Left forelimb (tissue), 1 donor: Measurements from ENCODE around the gene PCDHGA6.
"Not testable (repeated sequence)": the region's sequence is repeated elsewhere in the genome, so short reads cannot be mapped to it uniquely, and the experiment has no call there.

Source experiments
- DNase-seq: peaks from one replicate; pipeline ENCODE4 v3.0.0-alpha.2; 2018; ENCODE audit warnings: low spot score

PCDHGA6 gene

DNA sequence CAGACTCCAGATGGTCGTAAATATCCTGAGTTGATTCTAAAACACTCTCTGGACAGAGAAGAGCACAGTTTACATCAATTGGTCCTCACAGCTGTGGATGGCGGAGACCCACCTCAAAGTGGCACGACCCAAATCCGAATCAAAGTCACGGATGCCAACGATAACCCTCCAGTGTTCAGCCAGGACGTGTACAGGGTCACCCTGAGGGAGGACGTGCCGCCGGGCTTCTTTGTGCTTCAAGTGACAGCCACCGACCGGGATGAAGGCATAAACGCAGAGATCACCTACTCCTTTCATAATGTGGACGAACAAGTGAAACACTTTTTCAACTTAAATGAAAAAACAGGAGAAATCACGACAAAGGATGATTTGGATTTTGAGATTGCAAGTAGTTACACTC is 13.0 kb upstream of the PCDHGA6 start:
- DNase-seq: no peak

DNA sequence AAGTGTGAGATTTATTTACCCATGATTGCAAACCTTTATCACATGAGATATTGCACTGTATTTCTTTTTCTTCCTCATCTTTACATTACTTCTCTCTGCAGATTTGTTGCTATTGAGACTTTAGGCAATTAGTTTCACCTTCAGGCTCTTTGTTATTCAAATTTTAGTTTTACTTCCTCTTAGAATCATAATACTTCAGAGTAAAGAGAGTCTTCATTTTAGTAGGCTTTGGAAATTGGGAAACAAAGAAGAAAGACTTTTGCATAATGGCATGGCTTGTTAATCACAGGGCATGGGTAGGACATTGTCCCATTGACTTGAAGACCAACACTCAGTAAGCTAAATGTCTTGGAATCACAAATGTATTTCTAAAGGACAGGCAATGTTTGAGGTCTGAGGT is 11.0 kb upstream of the PCDHGA6 start:
- DNase-seq: no peak

DNA sequence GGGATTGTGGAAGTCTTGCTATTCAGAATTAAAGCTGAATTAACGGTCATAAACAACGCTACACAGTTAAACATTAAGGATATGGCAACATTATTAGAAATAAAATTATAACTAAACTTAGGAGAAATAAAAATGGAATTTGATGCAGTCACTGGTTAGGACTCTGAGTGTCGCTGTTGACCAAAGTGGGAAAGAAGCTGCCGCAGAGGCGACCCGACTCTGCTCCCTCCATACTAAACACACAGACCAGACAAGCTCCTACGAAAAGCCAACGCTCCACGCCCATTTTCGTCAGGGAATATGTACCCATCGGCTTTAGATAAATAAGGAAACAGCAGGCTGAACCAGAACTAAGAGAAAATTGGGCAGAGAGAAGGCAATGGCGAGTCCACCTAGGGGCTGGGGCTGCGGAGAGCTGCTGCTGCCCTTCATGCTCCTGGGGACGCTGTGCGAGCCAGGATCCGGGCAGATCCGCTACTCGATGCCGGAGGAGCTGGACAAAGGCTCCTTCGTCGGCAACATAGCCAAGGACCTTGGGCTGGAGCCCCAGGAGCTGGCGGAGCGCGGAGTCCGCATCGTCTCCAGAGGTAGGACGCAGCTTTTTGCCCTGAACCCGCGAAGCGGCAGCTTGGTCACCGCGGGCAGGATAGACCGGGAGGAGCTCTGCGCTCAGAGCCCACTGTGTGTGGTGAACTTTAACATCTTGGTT is 9.6 kb upstream of the PCDHGA6 start, which contains the start of gene PCDHGA5:
TSS of gene PCDHGA5 (plus strand) at position 211 of the 709 bp plus-strand sequence. CDS start at position 380, 169 bp downstream.
- DNase-seq: no peak

DNA sequence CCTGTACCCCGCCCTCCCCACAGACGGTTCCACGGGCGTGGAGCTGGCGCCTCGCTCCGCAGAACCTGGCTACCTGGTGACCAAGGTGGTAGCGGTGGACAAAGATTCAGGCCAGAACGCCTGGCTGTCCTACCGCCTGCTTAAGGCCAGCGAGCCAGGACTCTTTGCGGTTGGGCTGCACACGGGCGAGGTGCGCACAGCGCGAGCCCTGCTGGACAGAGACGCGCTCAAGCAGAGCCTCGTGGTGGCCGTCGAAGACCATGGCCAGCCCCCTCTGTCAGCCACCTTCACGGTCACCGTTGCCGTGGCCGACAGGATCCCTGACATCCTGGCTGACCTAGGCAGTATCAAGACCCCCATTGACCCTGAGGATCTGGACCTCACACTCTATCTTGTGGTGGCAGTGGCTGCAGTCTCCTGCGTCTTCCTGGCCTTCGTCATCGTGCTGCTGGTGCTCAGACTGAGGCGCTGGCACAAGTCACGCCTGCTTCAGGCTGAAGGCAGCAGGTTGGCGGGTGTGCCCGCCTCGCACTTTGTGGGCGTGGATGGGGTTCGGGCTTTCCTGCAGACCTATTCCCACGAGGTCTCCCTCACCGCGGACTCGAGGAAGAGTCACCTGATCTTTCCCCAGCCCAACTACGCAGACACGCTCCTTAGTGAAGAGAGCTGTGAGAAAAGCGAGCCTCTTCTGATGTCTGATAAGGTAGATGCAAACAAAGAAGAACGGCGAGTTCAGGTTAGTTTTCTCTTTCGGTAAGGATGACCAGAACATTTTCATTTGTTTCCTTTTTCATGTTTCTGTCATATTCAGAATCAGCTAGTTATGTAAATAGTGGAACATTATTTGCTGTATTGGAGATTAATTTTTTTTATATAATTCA is 7.4 kb upstream of the PCDHGA6 start:
- DNase-seq: no peak

DNA sequence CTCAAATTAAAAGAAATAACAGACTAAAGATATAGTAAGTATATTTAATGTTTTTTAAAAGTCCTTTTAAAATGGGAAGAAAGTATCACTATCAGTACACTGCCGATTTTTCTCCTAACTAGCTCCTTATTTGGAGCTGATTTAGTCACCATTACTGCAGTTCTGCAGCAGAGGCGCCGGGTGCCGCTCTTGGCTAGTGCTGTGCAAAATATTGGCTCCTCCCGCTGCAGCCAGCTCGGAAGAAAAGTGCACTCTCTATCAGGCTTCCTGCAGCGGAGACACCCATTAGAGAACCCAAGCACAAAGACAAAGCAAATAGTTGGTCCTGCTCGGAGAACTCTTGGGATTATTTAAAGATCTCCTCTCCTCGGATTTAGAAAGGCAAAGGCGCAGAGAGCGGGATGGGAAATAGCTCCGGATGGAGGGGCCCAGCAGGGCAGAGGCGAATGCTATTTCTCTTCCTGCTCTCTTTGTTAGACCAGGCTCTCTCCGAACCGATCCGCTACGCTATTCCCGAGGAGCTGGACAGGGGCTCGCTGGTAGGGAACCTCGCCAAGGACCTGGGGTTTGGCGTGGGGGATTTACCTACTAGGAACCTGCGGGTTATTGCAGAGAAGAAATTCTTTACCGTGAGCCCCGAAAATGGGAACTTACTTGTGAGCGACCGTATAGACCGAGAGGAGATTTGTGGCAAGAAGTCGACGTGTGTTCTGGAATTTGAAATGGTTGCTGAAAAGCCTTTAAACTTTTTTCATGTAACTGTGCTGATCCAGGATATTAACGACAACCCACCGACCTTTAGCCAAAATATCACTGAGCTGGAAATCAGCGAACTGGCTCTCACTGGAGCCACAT is 3.5 kb upstream of the PCDHGA6 start, which contains the start of gene PCDHGB3:
TSS of gene PCDHGB3 (plus strand) at position 249 of the 855 bp plus-strand sequence. CDS start at position 402, 153 bp downstream.
- DNase-seq: no peak

DNA sequence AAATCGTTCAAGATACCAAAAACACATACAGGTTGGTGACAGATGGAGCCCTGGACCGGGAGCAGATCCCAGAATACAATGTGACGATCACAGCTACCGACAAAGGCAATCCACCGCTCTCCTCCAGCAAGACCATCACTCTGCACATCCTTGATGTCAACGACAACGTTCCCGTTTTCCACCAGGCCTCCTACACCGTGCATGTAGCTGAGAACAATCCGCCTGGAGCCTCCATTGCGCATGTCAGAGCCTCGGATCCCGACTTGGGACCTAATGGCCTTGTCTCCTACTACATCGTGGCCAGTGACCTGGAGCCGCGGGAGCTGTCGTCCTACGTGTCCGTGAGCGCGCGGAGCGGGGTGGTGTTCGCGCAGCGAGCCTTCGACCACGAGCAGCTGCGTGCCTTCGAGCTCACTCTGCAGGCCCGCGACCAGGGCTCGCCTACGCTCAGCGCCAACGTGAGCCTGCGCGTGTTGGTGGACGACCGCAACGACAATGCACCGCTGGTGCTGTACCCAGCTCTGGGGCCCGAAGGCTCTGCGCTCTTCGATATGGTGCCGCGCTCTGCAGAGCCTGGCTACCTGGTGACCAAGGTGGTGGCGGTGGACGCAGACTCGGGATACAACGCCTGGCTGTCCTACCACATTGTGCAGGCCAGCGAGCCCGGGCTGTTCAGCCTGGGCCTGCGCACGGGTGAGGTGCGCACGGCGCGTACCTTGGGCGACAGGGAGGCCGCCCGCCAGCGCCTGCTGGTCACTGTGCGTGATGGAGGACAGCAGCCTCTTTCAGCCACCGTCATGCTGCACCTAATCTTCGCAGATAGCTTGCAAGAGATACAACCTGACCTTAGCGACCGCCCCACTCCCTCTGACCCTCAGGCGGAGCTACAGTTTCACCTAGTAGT is 1.9 kb upstream of the PCDHGA6 start:
- DNase-seq: no peak

DNA sequence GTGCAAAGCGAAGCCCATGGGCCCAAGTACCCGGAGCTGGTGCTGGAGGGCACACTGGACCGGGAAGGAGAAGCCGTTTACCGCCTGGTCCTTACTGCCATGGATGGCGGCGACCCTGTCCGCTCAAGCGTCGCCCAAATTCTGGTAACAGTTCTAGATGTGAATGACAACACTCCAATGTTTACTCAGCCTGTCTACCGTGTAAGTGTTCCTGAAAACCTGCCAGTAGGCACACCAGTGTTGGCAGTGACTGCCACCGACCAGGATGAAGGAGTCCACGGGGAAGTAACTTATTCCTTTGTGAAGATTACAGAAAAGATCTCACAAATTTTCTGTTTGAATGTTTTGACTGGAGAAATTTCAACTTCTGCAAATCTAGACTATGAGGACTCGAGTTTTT is 936 bp downstream of the PCDHGA6 start:
- no peak for DNase-seq

DNA sequence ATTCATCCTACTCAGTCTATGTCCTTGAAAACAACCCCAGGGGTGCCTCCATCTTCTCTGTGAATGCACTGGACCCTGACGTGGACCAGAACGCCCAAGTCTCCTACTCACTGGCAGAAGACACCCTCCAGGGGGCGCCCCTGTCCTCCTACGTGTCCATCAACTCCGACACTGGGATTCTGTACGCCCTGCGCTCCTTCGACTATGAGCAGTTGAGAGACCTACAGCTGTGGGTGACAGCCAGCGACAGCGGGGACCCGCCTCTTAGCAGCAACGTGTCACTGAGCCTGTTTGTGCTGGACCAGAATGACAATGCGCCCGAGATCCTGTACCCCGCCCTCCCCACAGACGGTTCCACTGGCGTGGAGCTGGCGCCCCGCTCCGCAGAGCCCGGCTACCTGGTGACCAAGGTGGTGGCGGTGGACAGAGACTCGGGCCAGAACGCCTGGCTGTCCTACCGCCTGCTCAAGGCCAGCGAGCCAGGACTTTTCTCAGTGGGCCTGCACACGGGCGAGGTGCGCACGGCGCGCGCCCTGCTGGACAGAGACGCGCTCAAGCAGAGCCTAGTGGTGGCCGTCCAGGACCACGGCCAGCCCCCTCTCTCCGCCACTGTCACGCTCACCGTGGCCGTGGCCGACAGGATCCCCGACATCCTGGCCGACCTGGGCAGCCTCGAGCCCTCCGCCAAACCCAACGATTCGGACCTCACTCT is 1.9 kb downstream of the PCDHGA6 start:
- not testable (repeated sequence) for DNase-seq

DNA sequence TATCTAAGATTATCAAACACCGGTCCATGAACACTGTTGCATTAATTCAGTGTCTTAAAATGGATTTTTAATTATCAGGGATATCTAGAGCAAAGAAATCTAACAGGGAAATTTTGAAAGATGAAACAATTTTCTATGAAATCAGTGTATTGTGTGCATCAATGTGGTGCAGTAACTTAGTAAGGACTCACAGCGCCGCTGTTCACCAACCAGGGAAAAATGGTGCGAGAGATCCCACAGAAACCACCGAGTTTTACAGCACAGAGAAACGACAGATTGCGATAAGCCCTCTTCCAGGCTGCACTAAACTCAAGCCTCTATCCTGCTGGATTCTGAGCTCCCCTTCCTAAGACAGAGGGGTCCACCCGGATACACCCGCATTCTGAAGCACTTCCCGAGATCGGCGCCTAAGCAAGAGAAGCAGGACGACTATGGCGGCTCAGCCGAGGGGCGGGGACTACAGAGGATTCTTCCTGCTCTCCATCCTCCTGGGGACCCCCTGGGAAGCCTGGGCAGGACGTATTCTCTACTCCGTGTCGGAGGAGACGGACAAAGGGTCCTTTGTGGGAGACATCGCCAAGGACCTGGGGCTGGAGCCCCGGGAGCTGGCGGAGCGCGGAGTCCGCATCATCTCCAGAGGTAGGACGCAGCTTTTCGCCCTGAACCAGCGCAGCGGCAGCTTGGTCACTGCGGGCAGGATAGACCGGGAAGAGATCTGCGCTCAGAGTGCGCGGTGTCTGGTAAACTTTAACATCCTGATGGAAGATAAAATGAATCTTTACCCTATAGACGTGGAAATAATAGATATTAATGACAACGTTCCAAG is 9.0 kb downstream of the PCDHGA6 start, which contains the start of gene PCDHGA7:
TSS of gene PCDHGA7 (plus strand) at position 274 of the 826 bp plus-strand sequence. CDS start at position 432, 158 bp downstream.
- no peak for DNase-seq

DNA sequence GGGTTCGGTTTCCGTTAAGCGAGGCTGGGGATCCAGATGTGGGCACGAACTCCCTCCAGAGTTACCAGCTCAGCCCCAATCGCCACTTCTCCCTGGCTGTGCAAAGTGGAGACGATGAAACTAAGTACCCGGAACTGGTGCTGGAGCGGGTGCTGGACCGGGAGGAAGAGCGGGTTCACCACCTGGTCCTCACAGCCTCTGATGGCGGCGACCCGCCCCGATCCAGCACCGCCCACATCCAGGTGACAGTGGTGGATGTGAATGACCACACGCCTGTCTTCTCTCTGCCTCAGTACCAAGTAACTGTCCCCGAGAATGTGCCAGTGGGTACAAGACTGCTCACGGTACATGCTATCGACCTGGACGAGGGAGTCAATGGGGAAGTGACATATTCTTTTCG is 9.7 kb downstream of the PCDHGA6 start:
- no peak for DNase-seq

DNA sequence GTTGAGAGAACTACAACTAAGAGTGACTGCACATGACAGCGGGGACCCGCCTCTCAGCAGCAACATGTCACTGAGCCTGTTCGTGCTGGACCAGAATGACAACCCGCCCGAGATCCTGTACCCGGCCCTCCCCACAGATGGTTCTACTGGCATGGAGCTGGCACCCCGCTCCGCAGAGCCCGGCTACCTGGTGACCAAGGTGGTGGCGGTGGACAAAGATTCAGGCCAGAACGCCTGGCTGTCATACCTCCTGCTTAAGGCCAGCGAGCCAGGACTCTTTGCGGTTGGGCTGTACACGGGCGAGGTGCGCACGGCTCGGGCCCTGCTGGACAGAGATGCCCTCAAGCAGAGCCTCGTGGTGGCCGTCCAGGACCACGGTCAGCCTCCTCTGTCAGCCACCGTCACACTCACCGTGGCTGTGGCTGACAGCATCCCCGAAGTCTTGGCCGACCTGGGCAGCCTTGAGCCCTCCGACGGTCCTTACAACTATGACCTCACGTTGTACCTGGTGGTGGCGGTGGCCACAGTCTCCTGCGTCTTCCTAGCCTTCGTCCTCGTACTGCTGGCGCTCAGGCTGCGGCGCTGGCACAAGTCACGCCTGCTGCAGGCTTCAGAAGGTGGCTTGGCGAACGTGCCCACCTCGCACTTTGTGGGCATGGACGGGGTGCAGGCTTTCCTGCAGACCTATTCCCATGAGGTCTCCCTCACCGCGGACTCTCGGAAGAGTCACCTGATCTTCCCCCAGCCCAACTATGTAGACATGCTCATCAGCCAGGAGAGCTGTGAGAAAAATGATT is 11.0 kb downstream of the PCDHGA6 start:
- no peak for DNase-seq

DNA sequence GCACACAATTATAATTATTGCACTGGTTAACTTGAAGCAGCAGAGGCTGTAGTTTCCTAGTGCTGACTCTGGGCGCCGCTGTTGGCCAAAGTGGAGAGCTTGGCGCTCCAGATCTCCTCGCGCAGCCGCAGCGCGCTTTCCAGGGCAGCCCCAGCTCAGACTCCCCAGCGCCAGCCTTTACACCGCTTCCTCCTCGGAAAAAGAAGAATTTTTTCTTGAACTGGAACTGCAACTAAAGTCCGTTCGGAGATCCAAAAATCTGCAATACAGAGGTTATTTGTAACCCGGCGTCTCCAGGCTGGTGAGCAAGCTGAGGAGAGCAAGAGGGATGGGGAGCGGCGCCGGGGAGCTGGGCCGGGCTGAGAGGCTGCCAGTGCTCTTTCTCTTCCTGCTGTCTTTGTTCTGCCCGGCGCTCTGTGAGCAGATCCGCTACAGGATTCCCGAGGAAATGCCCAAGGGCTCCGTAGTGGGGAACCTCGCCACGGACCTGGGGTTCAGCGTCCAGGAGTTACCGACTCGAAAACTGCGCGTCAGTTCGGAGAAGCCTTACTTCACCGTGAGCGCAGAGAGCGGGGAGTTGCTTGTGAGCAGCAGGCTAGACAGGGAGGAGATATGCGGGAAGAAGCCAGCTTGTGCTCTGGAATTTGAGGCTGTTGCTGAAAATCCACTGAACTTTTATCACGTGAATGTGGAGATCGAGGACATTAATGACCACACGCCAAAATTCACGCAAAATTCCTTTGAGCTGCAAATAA is 14.0 kb downstream of the PCDHGA6 start, which contains the start of gene PCDHGB4:
TSS of gene PCDHGB4 (plus strand) at position 142 of the 755 bp plus-strand sequence. CDS start at position 329, 187 bp downstream.
- not testable (repeated sequence) for DNase-seq

DNA sequence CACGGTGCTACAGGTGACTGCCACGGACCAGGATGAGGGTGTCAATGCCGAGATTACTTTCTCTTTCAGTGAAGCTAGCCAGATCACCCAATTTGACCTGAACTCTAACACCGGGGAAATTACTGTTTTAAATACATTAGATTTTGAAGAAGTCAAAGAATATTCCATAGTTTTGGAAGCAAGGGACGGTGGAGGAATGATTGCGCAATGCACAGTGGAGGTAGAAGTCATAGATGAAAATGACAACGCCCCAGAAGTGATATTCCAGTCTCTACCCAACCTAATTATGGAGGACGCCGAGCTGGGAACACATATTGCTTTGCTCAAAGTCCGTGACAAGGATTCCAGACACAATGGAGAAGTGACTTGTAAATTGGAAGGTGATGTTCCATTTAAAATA is 15.0 kb downstream of the PCDHGA6 start:
- DNase-seq: no peak

DNA sequence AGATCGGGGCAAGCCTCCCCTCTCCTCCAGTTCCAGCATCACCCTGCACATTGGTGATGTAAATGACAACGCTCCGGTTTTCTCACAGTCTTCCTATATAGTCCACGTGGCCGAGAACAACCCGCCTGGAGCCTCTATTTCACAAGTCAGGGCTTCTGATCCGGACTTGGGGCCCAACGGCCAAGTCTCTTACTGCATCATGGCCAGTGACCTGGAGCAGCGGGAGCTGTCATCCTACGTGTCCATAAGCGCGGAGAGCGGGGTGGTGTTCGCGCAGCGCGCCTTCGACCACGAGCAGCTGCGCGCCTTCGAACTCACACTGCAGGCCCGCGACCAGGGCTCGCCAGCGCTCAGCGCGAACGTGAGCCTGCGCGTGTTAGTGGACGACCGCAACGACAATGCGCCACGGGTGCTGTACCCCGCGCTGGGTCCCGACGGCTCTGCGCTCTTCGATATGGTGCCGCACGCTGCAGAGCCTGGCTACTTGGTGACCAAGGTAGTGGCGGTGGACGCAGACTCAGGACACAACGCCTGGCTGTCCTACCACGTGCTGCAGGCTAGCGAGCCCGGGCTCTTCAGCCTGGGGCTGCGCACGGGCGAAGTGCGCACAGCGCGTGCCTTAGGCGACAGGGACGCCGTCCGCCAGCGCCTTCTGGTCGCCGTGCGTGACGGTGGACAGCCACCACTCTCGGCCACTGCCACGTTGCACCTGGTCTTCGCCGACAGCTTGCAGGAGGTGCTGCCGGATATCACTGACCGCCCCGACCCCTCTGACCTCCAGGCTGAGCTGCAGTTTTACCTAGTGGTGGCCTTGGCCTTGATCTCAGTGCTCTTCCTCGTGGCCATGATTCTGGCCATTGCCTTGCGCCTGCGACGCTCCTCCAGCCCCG is 15.7 kb downstream of the PCDHGA6 start:
- no peak for DNase-seq

DNA sequence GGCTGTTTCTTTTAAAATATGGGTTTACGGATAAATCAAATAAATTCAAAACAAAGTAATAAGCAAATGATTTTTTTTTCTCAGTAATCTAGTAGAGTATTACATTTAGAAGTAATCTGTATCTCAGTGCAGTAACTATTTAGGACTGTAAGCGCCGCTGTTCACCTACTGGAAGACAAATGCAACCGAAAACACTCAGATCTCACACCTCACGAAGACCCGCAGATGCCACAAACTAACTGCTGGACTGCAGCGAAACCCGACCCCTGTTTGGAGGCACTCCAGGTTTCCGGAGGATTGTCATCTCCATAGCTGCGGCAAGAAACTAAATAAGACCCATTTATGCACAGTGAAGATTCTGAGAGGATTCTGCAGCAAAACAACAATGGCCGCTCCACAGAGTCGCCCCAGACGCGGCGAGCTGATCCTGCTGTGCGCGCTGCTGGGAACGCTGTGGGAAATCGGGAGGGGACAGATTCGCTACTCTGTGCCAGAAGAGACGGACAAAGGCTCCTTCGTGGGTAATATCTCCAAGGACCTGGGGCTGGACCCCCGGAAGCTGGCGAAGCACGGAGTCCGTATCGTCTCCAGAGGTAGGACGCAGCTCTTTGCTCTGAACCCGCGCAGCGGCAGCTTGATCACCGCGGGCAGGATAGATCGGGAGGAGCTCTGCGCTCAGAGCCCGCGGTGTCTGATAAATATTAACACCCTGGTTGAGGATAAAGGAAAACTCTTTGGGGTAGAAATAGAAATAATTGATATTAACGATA is 18.9 kb downstream of the PCDHGA6 start, which contains the start of gene PCDHGA8:
TSS of gene PCDHGA8 (plus strand) at position 205 of the 770 bp plus-strand sequence. CDS start at position 386, 181 bp downstream.
- no peak for DNase-seq

DNA sequence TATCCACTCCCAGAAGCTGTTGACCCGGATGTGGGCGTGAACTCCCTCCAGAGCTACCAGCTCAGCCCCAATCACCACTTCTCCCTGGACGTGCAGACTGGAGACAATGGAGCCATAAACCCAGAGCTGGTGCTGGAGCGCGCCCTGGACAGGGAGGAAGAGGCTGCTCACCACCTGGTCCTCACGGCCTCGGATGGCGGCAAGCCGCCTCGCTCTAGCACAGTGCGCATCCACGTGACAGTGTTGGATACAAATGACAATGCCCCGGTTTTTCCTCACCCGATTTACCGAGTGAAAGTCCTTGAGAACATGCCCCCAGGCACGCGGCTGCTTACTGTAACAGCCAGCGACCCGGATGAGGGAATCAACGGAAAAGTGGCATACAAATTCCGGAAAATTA is 19.6 kb downstream of the PCDHGA6 start:
- no peak for DNase-seq
